KMS-11 (cell line): ENCODE results near the gene GCAT.

Source experiments
- H2AFZ ChIP-seq: fragments of 200-600 bp; sonication (generic); 2 replicates; pipeline ENCODE4 v1.6.1; 2016; ENCODE audit warnings: antibody characterized with exemption, mixed run types, low read depth
- H3K27ac ChIP-seq: fragments of 200-600 bp; sonication (generic); 2 replicates; pipeline ENCODE4 v1.6.1; 2016; ENCODE audit warnings: mild to moderate bottlenecking, mixed run types
- H3K27me3 ChIP-seq: fragments of 200-600 bp; sonication (generic); 2 replicates; pipeline ENCODE4 v1.6.1; 2017; ENCODE audit warnings: mild to moderate bottlenecking, low read depth, mixed run types, moderate library complexity; ENCODE audit not compliant: insufficient read depth
- H3K36me3 ChIP-seq: fragments of 200-600 bp; sonication (generic); 2 replicates; pipeline ENCODE4 v1.6.1; 2017; ENCODE audit warnings: mild to moderate bottlenecking, mixed run types; ENCODE audit not compliant: insufficient read depth
- H3K4me1 ChIP-seq: fragments of 200-600 bp; sonication (generic); 2 replicates; pipeline ENCODE4 v1.6.1; 2016; ENCODE audit warnings: mild to moderate bottlenecking, low read depth, mixed run types; ENCODE audit not compliant: poor library complexity, severe bottlenecking
- H3K4me2 ChIP-seq: fragments of 200-600 bp; sonication (generic); 2 replicates; pipeline ENCODE4 v1.7.0; 2016; ENCODE audit warnings: mild to moderate bottlenecking, mixed run types
- H3K4me3 ChIP-seq: fragments of 200-600 bp; sonication (generic); IDR thresholded peaks from 2 replicates; pipeline ENCODE4 v1.6.1; 2017; ENCODE audit warnings: low read depth, low read length, mixed read lengths; ENCODE audit not compliant: insufficient read depth
- H3K79me2 ChIP-seq: fragments of 200-600 bp; sonication (generic); 2 replicates; pipeline ENCODE4 v1.6.1; 2016; ENCODE audit warnings: low read depth, mixed run types; ENCODE audit not compliant: insufficient read depth
- H3K9ac ChIP-seq: fragments of 200-600 bp; sonication (generic); 2 replicates; pipeline ENCODE4 v1.6.1; 2016; ENCODE audit warnings: mild to moderate bottlenecking, mixed run types
- H4K20me1 ChIP-seq: fragments of 200-600 bp; sonication (generic); 2 replicates; pipeline ENCODE4 v1.6.1; 2016; ENCODE audit warnings: mild to moderate bottlenecking, mixed run types; ENCODE audit not compliant: insufficient read depth
- CTCF ChIP-seq: fragments of 200-600 bp; sonication (generic); conservative IDR thresholded peaks from 2 replicates; pipeline ENCODE4 v1.6.1; 2017; ENCODE audit warnings: low read depth, mild to moderate bottlenecking, antibody characterized with exemption, low read length, moderate library complexity, mixed read lengths

The GCAT gene

GRCh38 chr22:37777122-37777687, 30.5 kb upstream of the GCAT start:
- Histone ChIP-seq H3K4me1 (peaks cover 6% of the 10 kb centered on the region), H3K27ac (no peak overlapping the region), H2AFZ (no peak overlapping the region), H3K4me2 (no peak overlapping the region), H3K9ac (no peak overlapping the region), H3K36me3 (no peaks in the 10 kb centered on the region), H3K4me3 (no peak overlapping the region), H4K20me1 (no peaks in the 10 kb centered on the region), H3K27me3 (no peaks in the 10 kb centered on the region), H3K79me2 (no peaks in the 10 kb centered on the region)
- TF ChIP-seq CTCF: no peak

GRCh38 chr22:37778370-37779009, 29.2 kb upstream of the GCAT start:
- Histone ChIP-seq H3K4me2 (no peak overlapping the region), H2AFZ (no peak overlapping the region), H3K4me3 (no peak overlapping the region), H3K4me1 (peaks cover 6% of the 10 kb centered on the region), H3K27ac (no peak overlapping the region), H3K9ac (no peak overlapping the region), H3K36me3 (no peaks in the 10 kb centered on the region), H3K27me3 (no peaks in the 10 kb centered on the region), H4K20me1 (no peaks in the 10 kb centered on the region), H3K79me2 (no peaks in the 10 kb centered on the region)
- TF ChIP-seq CTCF: no peak

GRCh38 chr22:37781434-37782059, 26.2 kb upstream of the GCAT start:
- no peak overlapping the region for H2AFZ ChIP-seq
- H3K9ac ChIP-seq: no peak overlapping the region
- H3K4me2 ChIP-seq: no peak overlapping the region
- no peaks in the 10 kb centered on the region for H3K27me3 ChIP-seq
- H3K79me2 ChIP-seq: no peaks in the 10 kb centered on the region
- no peak for TF ChIP-seq CTCF
- H3K4me1 ChIP-seq: peaks cover 6% of the 10 kb centered on the region
- H3K27ac ChIP-seq: no peak overlapping the region
- H3K4me3 ChIP-seq: no peak overlapping the region
- no peaks in the 10 kb centered on the region for H4K20me1 ChIP-seq
- H3K36me3 ChIP-seq: no peaks in the 10 kb centered on the region

- H3K4me2 ChIP-seq: no peak overlapping the region
- no peaks in the 10 kb centered on the region for H3K36me3 ChIP-seq
- H3K27me3 ChIP-seq: no peaks in the 10 kb centered on the region
- no peak overlapping the region for H3K27ac ChIP-seq
- H3K9ac ChIP-seq: no peak overlapping the region
- no peaks in the 10 kb centered on the region for H4K20me1 ChIP-seq
- H3K79me2 ChIP-seq: no peaks in the 10 kb centered on the region
- H3K4me1 ChIP-seq: no peaks in the 10 kb centered on the region
- TF ChIP-seq CTCF: no peak
- no peak overlapping the region for H3K4me3 ChIP-seq
- no peak overlapping the region for H2AFZ ChIP-seq
Measured at GRCh38 chr22:37782340-37783168, 25.2 kb upstream of the GCAT start.
